ENCODE measurements around the gene PLCL2. TPM values are rescaled to one million over a fixed set of nuclear protein-coding genes. Genes with fewer than 3 reads are reported as not detected.
A peak's percentile ranks its signal among the peaks of the same experiment; 100 is the strongest.

Gene PLCL2
- total RNA-seq, result 4.8 and 7.3 TPM in 2 replicates

DNA sequence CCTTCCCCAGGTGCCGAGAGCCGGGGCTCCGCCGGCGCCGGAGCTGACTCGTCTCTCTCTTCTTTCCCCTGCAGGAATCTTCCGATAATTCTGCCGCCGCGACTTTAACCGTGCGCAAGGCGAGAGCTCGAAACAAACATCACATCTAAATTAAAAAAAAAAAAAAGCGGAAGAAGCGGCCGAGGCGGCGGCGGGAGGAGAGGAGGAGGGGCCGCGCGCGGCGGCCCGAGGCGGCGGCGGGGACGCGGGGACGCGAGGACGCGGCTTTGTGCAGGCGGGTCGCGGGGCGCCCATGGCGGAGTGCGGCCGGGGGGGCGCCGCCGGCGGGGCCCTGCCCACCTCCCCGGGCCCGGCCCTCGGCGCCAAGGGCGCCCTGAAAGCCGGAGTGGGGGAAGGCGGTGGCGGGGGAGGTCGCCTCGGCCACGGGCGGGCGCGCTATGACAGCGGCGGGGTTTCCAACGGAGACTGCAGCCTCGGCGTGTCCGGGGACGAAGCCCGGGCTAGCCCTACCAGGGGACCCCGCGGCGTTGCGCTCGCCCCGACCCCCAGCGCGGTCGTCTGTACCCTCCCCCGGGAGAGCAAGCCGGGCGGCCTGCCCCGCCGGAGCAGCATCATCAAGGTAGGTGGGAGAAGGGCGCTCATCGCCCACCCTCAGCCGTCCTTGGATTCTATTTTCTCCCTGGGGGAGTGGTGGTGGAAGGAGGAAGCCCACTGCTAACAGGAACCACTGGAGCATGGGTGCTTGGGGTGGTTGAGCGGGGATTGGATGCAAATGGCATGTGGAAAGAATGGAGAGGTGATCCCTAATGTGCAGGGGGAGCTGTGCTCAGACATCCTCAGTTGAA, at the start of gene PLCL2:
PLCL2 (plus strand) TSS at position 208 of the 845 bp plus-strand sequence; CDS start at position 293, 85 bp downstream.
- no peak for DNase-seq (ENCODE audit: low read depth)

DNA sequence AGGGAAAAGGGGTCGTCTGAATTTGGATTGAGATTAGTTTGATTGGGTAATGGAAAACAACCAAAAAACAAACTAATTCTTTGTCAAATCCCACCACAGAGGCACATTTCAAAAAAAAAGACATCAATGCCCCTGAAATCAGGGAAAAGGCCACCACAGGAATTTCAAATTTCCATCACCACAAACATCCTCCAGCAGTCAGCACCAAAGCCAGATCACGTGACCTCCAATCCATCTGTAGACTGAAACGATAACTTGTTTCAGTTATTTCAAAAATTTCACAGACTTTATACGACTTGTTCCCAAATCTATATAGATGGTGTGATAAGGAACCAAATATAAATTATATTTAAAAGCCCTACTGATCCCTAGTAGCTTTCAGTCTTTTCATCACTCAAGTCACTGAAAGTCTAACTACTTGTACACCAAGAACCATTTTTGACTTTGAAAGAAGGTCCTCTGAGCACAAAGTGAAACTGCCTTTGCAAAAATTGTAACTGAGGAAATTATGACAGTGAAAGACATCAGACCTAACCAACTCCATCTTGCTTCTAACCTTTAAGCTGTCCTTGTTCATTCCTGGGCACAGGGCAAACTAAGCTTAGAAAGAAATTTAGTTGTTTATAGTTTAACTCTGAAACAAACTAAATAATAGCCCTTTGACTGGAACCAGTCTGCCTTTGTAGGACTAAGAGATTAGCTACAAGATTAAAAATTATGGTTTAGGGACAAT, 48.1 kb upstream of the PLCL2 start:
- DNase-seq (ENCODE audit: low read depth), result no peak

DNA sequence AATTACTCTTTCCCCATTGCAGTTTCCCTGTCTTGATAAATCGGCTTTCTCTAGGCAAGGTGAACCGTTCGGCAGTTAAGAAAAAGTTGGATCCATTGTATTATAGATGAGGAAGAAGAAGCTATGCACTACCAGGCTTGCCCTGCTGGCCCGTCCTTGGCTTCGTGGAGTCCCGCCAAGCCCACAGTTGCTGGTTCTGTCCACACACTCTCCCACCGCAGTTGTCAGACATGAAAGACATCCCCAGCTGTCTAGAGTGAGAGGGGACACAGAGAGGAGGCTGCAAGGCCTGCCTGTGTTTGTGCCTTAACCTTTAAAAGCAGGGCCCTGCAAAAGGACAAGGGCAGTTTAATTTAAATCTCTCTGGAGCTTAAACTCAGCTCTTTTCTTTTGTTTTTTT, 47.2 kb upstream of the PLCL2 start:
- no peak for DNase-seq (ENCODE audit: low read depth)

DNA sequence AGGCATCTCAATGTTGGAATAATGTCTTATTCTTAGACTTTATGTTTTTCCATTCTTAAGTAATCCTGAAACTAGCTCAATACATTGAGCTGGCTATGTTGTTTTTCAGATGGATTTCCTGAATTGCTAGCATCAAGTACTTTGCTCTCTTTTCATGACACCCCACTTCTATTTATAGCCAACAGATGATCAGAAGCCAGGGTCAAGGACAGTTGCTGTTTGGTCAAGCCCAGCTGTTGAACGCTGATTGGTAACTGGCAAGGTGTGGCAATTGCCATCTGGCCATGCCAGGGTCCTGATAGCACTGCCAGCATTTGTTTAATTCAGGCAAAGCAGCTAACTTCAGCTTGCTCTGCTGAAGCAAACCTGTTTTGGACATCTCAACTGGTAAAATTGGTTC, 46.2 kb upstream of the PLCL2 start:
- DNase-seq (ENCODE audit: low read depth), result no peak

DNA sequence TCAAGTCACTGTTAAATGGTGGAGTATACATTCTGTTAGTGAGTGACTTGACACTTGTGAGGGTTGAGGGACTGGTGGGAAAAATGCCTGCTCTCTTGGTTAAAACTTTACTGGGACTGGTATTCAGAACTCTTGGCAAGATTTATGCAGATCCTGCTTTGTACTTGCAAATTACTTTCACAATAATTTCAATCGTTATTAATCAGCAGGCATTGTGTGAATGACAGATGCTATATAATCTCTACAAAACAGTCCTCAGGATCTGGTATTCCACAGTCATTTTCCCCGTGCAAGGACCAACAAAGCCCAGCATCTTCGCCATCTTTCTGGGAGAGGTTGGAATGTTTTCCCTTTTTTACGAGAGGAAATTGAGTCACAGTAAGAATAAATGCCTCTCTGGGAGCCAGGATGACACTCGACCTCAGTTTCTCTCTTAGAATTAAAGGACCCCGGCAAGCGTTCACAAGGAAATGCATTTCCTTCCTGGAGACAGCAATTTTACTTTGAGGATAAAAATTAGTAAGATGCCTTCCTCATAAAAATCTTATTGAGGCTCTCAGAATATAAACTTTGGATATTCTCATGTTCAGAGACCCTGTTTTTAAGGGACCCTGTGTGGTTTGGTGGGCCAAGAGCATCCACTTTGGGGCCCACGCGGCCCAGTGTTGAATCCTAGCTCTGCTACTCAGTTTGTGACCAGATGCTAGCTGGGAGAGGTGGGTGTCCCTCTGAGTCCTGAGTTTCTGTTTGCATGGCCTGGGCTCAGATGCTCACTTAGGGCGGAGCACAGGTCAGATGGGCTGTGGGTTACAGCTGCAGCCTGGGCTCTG, 45.3 kb upstream of the PLCL2 start:
- no peak for DNase-seq (ENCODE audit: low read depth)

DNA sequence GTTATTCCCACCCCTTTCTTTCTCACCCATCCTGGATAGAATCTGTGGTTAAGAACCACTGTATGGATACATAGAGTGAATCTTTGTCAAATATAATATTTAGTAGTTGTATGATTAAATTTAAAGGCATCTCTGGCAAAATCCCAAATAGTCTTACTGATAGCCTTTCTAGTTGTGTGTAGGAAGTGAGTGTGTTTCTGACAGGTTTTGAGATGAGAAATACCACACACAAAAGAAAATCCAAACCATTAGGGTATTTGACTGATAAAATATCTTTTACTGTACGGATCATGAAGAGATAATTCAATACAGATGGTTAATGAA, 44.7 kb upstream of the PLCL2 start:
- no peak for DNase-seq (ENCODE audit: low read depth)

DNA sequence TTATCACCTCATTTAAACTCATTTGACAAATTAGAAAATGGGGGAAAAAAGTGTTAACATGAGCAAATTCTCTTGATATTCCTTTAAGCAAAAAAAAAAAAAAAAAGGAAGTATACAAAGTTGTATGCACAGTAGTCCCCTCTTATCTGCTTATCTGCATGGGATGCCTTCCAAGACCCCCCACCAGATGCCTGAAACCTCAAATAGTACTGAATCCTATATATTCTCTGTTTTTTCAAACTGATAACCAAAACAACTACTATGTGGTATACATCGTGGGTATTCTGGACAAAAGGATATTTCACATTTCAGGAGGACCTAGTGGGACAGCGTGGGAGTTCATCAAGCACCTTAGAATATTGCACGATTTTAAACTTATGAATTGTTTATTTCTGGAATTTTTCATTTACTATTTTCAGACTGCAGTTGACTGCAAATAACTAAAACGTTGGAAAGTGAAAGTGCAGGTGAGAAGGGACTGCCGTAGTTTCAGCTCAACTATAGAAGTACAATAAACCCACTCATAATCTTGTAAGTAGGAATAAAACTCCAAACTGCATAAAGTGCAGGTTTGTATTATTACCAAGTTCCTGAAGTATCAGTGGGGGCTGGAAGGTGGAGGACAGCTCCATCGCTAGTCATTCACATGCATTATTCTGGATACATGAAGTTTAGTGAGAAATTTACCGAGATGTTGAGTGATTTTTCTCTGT, 43.6 kb upstream of the PLCL2 start:
- DNase-seq (ENCODE audit: low read depth), result no peak

DNA sequence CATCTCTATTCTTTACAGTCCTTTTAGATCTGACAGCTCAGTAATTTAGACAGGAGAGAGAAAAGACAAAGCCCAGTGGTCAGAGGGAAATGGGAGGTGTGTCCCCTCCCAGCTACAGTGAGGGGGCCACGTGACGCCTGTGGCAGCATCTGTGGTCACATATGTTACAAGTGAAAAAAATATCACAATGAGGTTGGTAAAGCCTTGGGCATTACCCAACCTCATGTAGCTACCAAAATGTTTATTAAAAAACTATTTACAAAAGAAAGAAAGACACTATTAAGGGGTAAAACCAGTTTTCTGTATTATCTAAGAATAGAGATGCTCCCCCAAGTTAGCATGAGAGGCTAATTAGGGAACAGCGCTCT, 42.9 kb upstream of the PLCL2 start:
- DNase-seq (ENCODE audit: low read depth), result no peak

DNA sequence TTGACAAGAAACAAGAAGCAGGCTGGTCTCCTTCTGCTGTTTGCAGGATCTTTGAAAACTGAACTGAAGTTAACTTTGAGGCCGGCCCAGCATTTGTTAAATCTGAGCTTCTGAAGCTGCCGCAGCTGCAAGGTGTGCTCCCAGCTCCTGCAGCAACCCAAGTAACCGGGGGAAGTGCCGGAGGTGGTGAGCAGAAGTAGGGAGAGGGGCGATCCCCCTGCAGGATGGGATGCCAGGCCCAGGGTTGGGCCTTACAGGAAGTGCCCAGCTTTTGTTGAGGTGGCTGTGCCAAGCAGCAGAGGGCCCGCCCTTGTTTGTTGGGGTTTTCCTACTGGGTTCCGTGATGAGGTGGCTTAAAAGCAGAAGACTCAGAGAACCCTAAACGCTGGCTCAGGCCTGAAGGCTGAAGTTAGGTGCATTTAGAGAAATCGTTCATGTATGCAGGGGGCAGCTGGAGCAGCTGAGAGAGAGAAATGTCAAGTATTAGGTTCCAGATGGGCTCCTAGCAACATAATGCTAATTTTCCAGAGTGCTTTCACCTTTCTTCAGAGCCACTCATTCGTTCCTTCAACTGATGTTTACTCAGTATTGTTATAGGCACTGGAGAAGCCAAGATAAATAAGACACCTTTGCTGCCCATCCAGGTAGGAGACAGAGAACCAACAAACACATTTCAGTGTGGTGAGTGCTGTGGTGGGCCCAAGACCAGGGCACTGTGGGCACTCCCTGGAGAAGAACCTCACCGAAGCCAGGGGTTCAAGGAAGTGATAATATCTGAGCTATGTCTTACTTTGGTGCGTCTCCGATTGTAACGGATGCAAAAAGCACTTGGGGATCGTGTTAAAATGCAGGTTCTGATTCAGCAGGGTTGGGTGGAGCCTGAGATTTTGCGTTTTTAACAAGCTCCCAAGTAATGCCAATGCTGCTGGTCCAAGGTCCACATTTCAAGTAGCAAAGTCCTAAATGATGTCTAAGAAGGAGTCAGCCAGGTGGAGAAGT, 42.2 kb upstream of the PLCL2 start:
- peak; percentile 24 for DNase-seq (ENCODE audit: low read depth)

DNA sequence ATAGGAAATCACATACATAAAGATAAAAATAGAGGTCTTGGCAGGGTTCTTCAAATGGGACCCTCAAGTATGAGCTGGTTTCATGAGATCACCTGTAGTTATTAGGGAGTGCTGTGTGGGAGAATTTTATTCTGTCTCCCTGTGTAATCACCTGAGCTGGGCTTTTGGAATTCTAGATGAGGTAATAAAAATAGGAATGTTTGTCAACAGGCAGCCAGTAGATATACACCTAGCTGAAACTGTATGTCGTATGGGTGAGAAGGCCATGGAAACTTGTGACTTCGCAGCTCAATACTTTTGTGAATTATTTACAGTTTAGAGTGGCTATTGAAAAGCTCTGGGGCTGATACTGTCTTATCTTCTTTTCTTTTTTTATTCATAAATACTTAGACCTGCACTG, 40.5 kb upstream of the PLCL2 start:
- no peak for DNase-seq (ENCODE audit: low read depth)

DNA sequence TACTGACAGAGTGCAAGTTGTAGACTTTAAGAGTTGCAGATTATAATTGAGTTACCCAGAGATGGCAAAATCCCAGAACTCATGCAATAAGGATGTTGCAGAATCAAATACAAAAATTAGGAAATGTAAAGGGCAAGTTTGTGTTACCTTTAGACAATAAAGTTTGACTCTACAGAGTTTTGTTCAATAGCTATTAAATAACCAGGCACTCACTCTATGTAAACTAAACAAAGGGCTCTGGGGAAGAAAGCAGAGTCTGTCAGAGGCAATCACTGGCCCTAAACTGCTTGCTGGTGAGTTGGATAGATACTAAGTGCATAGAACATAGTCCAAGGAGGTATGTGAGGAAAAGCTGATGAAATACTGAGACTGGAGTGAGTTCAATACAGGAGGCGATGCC, 40.0 kb upstream of the PLCL2 start:
- DNase-seq (ENCODE audit: low read depth), result no peak

DNA sequence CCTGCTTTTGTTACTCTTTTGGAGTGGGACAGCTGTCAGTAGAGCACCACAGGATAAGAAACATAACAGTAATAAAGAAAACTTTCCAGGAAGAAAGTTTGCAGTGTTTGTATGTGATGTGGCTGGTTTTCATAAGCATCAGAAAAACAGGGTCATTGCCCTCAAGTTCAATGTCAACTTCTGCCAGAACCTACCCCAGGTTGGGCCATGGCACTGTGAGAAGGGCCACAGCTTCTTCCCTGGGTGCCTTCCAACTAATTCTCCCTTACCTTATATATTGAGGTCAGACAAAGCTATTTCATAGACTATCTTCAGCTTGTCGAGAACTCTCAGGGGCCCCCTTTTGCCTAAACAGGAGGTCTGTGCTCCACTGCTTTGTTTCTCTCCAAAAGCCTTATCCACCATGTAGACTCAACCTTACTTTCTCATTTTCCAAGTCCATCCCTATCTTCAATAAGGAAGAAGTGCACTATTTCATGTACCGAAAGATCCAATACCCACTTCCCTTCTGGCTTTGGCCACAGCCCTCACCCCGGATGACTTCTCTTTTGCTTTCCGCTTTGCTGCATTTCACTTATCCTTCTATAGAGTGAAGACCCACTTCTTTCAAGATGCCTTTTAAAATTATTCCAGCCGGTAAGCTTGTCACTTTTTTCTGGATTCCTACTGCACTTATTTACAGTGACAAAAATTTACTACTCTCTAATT, 38.2 kb upstream of the PLCL2 start:
- DNase-seq (ENCODE audit: low read depth), result no peak

DNA sequence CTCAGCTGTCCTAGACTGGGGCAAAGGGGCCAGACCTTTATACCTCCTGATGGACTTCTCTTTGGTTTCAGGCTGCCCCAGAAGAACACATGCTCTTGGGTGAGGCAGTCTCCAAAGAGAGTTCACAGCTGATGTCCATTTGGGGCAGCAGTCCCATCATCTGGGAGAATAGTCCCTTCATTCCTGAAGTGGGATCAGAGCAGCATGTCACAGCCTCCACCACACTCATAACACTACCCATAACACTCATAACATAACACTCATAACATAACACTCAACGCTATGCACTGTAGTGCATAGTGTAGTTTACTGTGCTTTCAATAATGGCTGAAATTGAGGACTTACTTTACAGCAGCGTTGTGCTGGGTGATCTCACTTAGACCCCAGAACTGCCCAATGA, 36.7 kb upstream of the PLCL2 start:
- no peak for DNase-seq (ENCODE audit: low read depth)

DNA sequence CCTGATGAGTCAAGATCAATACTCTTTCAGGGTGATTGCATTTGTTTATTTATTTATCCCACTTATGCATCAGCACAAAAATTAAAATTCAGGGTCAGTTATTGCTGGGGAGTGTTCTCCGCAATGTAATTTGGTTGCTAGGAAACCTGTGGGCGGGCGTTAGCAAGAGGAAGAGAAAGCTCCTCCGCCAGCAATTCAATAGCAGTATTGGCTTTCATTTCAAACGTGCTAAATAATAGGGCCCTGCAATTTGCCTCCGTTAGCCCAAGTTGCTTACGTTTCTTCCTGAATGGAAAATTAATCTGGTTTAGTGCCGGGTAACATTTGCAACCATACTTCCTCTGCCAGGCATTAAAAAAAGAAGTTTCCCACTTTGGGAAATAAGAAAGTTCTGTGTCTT, 35.5 kb upstream of the PLCL2 start:
- peak; percentile 25 for DNase-seq (ENCODE audit: low read depth)

DNA sequence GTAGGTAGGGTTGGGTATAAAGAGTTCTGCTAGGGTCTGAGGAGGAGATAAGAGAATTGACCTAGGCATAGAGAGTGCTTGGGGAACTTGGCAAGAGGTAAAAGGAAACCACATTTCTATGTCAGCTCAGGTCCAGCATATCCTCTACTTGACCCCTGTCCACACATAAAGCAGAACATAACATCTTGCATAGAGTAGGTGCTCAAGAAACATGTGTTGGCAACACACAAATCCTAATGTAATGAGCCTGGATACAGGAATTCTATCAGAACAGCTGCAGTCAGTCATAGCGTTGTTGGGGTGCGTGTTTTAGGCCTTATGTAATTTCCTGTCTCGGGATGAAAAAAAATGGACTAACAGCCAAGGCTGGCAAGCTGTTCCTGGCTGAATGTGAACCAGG, 35.0 kb upstream of the PLCL2 start:
- DNase-seq (ENCODE audit: low read depth), result peak; percentile 9

DNA sequence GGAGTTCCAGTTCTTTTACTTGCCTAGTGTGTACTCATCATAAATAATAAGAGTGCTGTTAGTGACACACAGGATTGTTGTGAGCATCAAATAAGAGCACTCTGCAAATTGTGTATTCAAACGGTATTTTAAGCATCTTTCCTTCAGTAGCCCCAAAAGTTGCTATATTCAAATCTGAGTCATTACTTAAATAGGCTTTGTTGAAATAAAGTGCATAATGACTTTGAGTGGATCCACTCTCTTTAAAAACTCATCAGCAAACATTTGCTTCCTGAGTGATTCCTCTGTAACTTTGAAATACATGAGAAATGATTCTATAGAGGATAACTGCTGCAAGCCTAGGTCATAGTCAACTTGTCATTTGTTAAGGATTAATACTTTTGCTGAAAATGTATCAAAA, 29.3 kb upstream of the PLCL2 start:
- no peak for DNase-seq (ENCODE audit: low read depth)

DNA sequence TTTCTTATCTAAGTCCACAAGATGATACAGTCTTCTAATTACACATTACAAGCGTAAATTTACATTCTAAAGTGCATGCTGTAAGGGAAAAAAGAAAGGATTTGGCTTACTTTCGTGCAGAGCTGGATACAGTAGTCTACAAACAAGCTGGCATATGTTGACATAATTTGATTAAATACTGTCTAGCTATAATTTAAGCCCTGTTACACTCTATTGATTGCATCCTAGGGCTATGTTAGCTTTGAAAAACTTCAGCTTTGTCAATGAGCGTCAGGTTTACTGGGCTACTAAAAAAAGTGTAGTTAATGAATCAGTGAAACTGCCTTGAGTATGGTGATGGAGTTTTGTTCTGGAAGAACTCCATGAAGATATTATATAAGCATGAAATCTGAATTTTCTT, 24.5 kb upstream of the PLCL2 start:
- no peak for DNase-seq (ENCODE audit: low read depth)

DNA sequence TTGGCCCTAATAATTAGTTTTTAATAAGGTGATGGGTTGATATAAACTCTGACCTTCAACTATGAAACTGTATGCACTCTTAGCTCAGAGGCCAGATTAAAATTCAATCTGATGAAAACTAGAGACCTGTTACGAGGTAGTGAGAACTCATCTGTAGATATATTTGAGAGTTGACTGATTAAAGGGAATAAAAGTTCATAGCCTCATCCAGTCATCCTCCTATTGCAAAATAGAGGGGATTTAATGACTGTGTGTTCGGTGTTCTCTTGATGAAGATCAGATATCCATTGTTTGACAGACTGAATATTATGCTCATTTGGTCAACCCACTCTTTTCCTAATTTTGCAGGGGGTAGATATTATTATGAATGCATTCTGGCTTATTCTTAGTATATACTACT, 23.3 kb upstream of the PLCL2 start:
- no peak for DNase-seq (ENCODE audit: low read depth)

DNA sequence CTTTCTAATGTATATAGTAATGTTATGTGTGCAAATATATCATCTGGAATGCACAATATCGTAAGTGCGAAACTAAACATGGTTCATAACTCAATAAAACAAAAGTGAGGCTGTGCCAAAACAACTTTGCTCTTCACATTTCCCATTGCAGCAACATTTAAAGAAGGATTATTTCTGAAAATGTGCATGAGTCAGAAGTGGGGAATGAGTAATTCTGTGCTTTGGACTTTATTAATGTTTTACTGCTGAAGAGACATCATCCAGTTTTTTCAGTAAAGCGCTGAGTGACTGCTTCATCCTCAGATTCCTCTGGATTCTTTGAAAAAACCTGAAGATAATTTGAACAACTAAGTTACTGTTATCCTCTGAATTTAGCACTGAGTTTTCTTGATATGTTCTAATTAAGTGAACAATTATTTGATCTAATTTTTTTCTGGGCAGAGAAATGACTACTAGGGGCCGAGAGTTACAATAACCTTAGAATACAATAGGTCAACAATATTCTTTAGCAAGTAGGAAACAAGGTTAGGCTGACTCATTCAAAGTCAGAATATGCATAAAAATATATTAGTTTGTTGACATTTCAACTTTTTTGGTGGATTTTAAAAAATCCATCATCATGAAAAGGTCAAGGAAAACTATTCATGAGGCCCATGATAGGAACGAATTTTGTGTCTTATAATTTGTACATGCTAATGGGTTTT, 20.0 kb upstream of the PLCL2 start:
- peak; percentile 89 for DNase-seq (ENCODE audit: low read depth)

Data from renal cortical epithelial cell (primary cell).